NB4 (cell line): ENCODE data around the gene MVP.

Experiments
- CTCF ChIP-seq: IDR thresholded peaks from one replicate; pipeline ENCODE4 v1.5.1; 2012; ENCODE audit warnings: low read depth, low read length
- POLR2A ChIP-seq: IDR thresholded peaks from 2 replicates; pipeline ENCODE4 v1.6.1; 2011; ENCODE audit warnings: mild to moderate bottlenecking; ENCODE audit not compliant: insufficient read length; ENCODE audit errors: extremely low read depth
- TF ChIP-seq, protein P1 (sequence below): IDR thresholded peaks from 2 replicates; pipeline ENCODE4 v1.6.1; 2011; ENCODE audit warnings: low read depth, low read length

DNA sequence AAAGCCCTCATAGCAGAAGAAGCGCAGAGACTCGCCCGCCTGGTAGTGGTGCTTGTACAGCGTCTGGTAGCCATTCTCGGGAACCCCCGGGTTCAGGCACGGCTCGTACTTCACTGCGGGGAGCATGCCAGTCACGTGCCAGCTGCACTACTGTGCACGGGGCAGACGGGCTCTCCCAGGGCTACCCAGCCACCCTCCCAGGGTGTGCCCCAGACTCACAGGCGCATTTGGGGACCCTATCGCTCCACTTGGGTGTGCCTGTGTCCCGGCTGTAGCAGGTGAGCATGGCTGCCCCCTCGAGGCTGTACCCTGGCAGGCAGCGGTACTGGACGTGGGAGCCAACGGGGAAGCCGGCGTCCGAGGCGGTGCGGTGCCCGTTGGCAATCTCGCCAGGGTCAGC lies 53.1 kb downstream of the MVP start:
- TF ChIP-seq CTCF = no peak
- TF ChIP-seq POLR2A = no peak
- TF ChIP-seq, protein P1, sequence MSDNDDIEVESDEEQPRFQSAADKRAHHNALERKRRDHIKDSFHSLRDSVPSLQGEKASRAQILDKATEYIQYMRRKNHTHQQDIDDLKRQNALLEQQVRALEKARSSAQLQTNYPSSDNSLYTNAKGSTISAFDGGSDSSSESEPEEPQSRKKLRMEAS = no peak
